Omental fat pad (tissue), 4 donors: ENCODE measurements around the gene SLC4A8. TPM values are rescaled to one million over a fixed set of nuclear protein-coding genes. Genes with fewer than 3 reads are reported as not detected.

ENCODE experiments used
- ATAC-seq: fragments of 150-250 bp; one replicate; pipeline ENCODE4 v1.9.1; 2016; ENCODE audit warnings: mild to moderate bottlenecking, moderate library complexity; ENCODE audit not compliant: low FRiP score
- DNase-seq: peaks from one replicate; pipeline ENCODE4 v3.0.0-alpha.2; 2019; ENCODE audit warnings: low spot score
- CTCF ChIP-seq, 3 donors: fragments of 450-650 bp; IDR thresholded peaks; one replicate each; pipeline ENCODE4 v1.5.1; 2016 to 2017; ENCODE audit warnings: antibody characterized with exemption in 3 of 3, mild to moderate bottlenecking in 3 of 3, moderate library complexity in 2 of 3
- total RNA-seq, 4 donors: library from RNA; depleted of rRNA; stranded (reverse); fragments of >200 nt; gene quantifications; one replicate each; pipeline ENCODE4 v1.1.0, GENCODE V29; 2016

SLC4A8 gene
- total RNA-seq, 4 donors from 2014 or later, result 0.37 to 4.7 (median 1.8) TPM

- TF ChIP-seq CTCF (IDR thresholded peaks at IDR 0.05), result no peak
- no peak for ATAC-seq
- DNase-seq, result no peak
These were observed 99.8 kb downstream of the SLC4A8 start for GRCh38 chr12:51524386-51524901.

GRCh38 chr12:51525518-51525917 lies 100.9 kb downstream of the SLC4A8 start:
- DNase-seq (no peak), ATAC-seq (no peak)
- TF ChIP-seq CTCF (IDR thresholded peaks at IDR 0.05), result no peak

GRCh38 chr12:51527966-51528365 lies 103.3 kb downstream of the SLC4A8 start:
- TF ChIP-seq CTCF (IDR thresholded peaks at IDR 0.05), result no peak
- ATAC-seq (no peak), DNase-seq (no peak)

GRCh38 chr12:51528852-51529650 lies 104.4 kb downstream of the SLC4A8 start:
- no peak for TF ChIP-seq CTCF (IDR thresholded peaks at IDR 0.05)
- ATAC-seq, result no peak
- DNase-seq, result no peak

- no peak for TF ChIP-seq CTCF (IDR thresholded peaks at IDR 0.05)
- DNase-seq (no peak), ATAC-seq (no peak)
These were observed 105.0 kb downstream of the SLC4A8 start for GRCh38 chr12:51529651-51529970.

- ATAC-seq (no peak), DNase-seq (no peak)
- TF ChIP-seq CTCF (IDR thresholded peaks at IDR 0.05), result no peak
These were observed 105.6 kb downstream of the SLC4A8 start for GRCh38 chr12:51530208-51530607.
